SK-N-SH (cell line): ENCODE measurements around the gene TAPBP.

ENCODE experiments used
- CHD2 ChIP-seq: fragments of 150-350 bp; IDR thresholded peaks from 2 replicates; pipeline ENCODE4 v1.6.1; 2018; ENCODE audit warnings: low read length; ENCODE audit not compliant: partially characterized antibody
- CTCF ChIP-seq: fragments of 200-600 bp; sonication (generic); IDR thresholded peaks from 2 replicates; pipeline ENCODE4 v1.6.1; 2017; ENCODE audit warnings: antibody characterized with exemption, mild to moderate bottlenecking, moderate library complexity
- EP300 ChIP-seq, 2 experiments: IDR thresholded peaks; 2 replicates each; pipeline versions ENCODE4 v1.4.0 to v1.6.1; 2012; ENCODE audit warnings: borderline replicate concordance in 1 of 2, low read depth in 1 of 2, low read length in 1 of 2
- EZH2phosphoT487 ChIP-seq: fragments of 200-600 bp; sonication (generic); IDR thresholded peaks from 2 replicates; pipeline ENCODE4 v1.6.1; 2017; ENCODE audit warnings: low read depth, mixed run types, mild to moderate bottlenecking, antibody characterized with exemption, moderate library complexity, borderline replicate concordance
- GABPA ChIP-seq: IDR thresholded peaks from 2 replicates; pipeline ENCODE4 v1.4.0; 2012; ENCODE audit warnings: low read depth, mild to moderate bottlenecking
- RXRA ChIP-seq: IDR thresholded peaks from 2 replicates; pipeline ENCODE4 v1.4.0; 2012; ENCODE audit warnings: low read depth, mild to moderate bottlenecking, borderline replicate concordance
- SMC3 ChIP-seq: IDR thresholded peaks from 2 replicates; pipeline ENCODE4 v1.6.1; 2012; ENCODE audit warnings: low read depth, low read length, improper control_type of control experiment

GRCh38 chr6:33335916-33336315 is 22.0 kb upstream of the TAPBP start:
- TF ChIP-seq CTCF (no peak), RXRA (no peak), EZH2phosphoT487 (no peak), GABPA (no peak), SMC3 (no peak), EP300 (IDR thresholded peaks at IDR 0.05; ENCODE audit: borderline replicate concordance in 1 of 2, low read depth in 1 of 2, low read length in 1 of 2) (no peak), CHD2 (no peak)
